ENCODE results near the gene PTPN9. TPM values are rescaled to one million over a fixed set of nuclear protein-coding genes. Genes with fewer than 3 reads are reported as not detected.
"Not testable (repeated sequence)": the region's sequence is repeated elsewhere in the genome, so short reads cannot be mapped to it uniquely, and the experiment has no call there.

Gene PTPN9
- total RNA-seq, 1 donor: 7.2 TPM

DNA sequence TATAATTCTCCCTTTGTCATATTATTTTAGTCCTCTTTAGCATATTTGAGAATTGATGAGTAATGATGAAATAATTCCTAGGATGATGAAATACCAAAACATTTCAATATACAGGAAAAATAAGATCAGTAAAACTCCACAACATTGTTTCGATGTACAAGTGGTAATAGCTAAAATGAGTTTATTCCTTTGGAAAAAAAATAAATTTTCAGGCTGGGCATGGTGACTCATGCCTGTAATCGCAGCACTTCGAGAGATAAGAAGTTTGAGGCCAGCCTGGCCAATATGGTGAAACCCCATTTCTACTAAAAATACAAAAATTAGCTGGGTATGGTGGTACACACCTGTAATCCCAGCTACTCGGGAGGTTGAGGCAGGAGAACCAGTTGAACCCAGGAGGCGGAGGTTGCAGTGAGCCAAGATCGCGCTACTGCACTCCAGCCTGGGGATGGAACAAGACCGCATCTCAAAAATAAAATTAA is 135.1 kb downstream of the PTPN9 start:
- H3K4me1 ChIP-seq (ENCODE audit: insufficient read depth, low read length): peaks cover 53% of the 10 kb centered on the region
- H3K4me3 ChIP-seq (ENCODE audit: low read length); H3K9me3 ChIP-seq (ENCODE audit: low read depth, low read length); H3K27me3 ChIP-seq (ENCODE audit: insufficient read depth, low read length): not testable (repeated sequence)

DNA sequence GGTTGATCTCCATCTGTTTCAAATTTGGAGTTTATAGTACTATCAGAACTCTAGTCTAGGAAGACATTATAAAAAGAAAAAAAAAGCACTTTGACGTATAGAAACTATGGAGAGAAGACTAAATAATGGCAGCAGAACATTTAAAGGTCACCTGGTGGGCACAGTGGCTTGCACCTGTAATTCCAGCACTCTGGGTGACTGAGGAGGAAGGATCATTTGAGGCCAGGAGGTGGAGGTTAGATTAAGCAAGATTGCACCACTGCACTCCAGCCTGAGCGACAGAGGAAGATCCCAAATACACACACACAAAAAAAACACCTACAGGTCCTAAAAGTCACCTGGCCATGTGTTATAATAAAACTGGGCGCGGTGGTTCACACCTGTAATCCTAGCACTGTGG is 141.4 kb downstream of the PTPN9 start:
- Histone ChIP-seq H3K27me3 (ENCODE audit: insufficient read depth, low read length) (no peaks in the 10 kb centered on the region), H3K9me3 (ENCODE audit: low read depth, low read length) (no peaks in the 10 kb centered on the region), H3K4me1 (ENCODE audit: insufficient read depth, low read length) (peaks cover 10% of the 10 kb centered on the region), H3K4me3 (ENCODE audit: low read length) (no peak overlapping the region)

DNA sequence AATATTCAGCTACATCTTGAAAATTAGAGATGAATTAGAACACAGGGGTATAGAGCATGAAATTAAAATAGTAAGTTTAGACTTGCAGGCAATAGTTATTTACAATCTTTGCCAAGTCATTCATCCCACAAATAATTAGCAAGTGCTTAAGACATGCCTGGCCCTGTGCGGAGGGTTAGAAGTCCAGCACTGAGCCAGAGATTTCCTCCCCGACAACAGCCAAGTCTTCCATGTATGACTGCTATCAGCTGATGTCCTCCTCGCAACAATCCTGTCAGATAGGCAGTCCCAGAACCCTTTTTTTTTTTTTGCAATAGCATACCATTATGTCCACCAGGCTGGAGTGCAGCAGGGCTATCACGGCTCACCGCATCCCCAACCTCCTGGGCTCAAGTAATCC is 142.2 kb downstream of the PTPN9 start:
- no peaks in the 10 kb centered on the region for H3K27me3 ChIP-seq (ENCODE audit: insufficient read depth, low read length)
- no peaks in the 10 kb centered on the region for H3K9me3 ChIP-seq (ENCODE audit: low read depth, low read length)
- peaks cover 10% of the 10 kb centered on the region for H3K4me1 ChIP-seq (ENCODE audit: insufficient read depth, low read length)
- H3K4me3 ChIP-seq (ENCODE audit: low read length): no peak overlapping the region

DNA sequence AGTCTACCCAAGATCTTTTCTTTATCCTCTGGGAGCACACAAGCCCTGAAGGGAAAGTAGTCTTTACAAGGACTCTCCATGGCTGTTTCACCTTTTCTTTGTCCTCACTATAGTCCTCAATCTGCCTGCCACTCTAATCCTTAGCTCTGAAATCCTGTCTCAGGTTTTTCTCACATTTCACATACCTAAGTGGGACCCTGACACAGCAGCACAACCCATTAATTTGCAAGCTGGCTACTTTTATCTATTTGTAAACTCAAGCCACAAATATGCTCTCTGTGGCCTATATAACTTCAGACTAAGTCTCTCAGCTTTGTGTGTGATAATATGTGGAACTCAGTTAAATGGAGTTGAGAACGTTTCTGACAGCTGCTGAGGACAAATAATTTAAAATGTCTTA is 147.4 kb downstream of the PTPN9 start:
- H3K4me3 ChIP-seq (ENCODE audit: low read length): no peak overlapping the region
- H3K9me3 ChIP-seq (ENCODE audit: low read depth, low read length): no peaks in the 10 kb centered on the region
- H3K4me1 ChIP-seq (ENCODE audit: insufficient read depth, low read length): peaks cover 4% of the 10 kb centered on the region
- H3K27me3 ChIP-seq (ENCODE audit: insufficient read depth, low read length): no peaks in the 10 kb centered on the region

DNA sequence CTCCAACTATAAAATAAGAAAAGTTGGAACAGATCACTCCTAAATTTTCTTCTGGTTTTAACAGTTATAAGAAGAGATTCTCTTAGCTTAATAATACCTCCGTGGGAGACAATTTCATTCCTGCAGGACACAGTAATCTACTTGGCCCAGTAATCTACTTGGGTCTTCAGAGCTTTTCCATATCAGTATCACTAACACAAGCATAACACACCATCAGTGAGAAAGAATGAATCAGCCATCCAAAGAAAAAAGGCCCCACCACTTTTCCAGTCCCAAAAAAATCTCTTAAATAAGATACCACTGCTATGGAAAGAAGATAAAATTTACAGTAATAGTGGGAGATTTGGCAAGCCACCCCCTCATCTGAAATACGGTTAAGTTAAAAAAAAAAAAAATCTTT is 147.8 kb downstream of the PTPN9 start:
- Histone ChIP-seq H3K4me3 (ENCODE audit: low read length) (no peak overlapping the region), H3K4me1 (ENCODE audit: insufficient read depth, low read length) (peaks cover 4% of the 10 kb centered on the region), H3K9me3 (ENCODE audit: low read depth, low read length) (no peaks in the 10 kb centered on the region), H3K27me3 (ENCODE audit: insufficient read depth, low read length) (no peaks in the 10 kb centered on the region)

DNA sequence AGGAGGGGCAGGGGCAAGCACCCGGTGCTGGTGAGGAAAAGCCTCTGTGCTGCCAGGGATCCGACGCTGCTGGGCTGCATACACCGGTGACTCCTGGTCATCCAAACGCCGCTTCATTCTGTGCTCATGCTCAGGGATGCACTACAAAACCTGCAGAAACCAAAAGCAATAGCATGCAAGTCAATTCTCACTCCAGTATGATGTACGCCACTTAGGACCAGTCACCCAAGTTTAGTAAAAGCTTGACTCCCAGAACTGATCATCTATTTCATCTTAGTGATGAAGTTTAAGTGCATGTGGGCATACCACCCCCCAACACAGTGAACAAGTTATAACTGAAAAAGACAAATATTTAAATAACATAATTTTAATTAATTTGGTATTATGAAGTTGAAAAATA is 148.9 kb downstream of the PTPN9 start:
- H3K9me3 ChIP-seq (ENCODE audit: low read depth, low read length): no peaks in the 10 kb centered on the region
- H3K4me1 ChIP-seq (ENCODE audit: insufficient read depth, low read length): peaks cover 4% of the 10 kb centered on the region
- no peak overlapping the region for H3K4me3 ChIP-seq (ENCODE audit: low read length)
- no peaks in the 10 kb centered on the region for H3K27me3 ChIP-seq (ENCODE audit: insufficient read depth, low read length)

DNA sequence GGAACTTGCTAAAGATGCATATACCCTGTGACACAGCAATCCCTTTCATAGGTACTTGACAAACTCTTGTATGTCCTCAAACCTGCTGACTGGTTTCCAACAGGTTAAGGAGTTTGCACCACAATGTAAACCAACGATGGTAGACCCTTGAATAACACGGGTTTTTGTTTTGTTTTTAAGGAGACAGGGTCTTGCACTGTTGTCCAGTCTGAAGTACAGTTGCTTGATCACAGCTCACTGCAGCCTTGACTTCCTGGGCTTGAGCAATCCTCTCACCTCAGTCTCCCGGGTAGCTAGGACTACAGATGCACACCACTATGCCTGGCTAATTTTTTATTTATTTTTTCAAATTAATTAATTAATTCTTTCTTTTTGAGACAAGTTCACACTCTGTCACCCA is 151.0 kb downstream of the PTPN9 start:
- Histone ChIP-seq H3K27me3 (ENCODE audit: insufficient read depth, low read length) (no peaks in the 10 kb centered on the region), H3K4me1 (ENCODE audit: insufficient read depth, low read length) (peaks cover 4% of the 10 kb centered on the region), H3K9me3 (ENCODE audit: low read depth, low read length) (no peaks in the 10 kb centered on the region), H3K4me3 (ENCODE audit: low read length) (no peak overlapping the region)

DNA sequence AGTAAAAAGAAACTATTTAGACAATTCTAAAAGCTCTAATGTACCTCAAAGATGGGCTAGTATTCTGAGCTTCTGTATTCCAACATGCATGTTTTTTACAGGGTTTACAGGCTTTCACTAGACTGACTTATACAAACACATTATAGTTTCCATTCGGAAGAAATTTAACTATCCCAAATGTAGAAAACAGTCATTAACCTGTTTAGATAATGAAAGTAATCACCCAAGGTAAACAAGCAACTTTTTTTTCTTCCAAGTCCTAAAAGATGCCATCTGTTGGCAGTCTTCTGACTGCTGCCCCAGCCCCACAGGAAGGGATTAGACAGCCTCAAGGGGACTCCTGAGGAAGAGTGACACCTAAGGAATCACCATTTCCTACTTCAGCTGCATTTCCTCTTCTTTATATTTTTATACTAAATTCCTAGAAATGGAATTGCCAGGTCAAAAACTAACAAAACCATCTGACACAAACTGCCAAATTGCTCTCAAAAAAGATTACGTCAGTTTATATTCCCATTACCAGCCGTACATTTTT is 153.1 kb downstream of the PTPN9 start:
- Histone ChIP-seq H3K9me3 (ENCODE audit: low read depth, low read length) (no peaks in the 10 kb centered on the region), H3K4me1 (ENCODE audit: insufficient read depth, low read length) (no peaks in the 10 kb centered on the region), H3K4me3 (ENCODE audit: low read length) (no peak overlapping the region), H3K27me3 (ENCODE audit: insufficient read depth, low read length) (no peaks in the 10 kb centered on the region)

DNA sequence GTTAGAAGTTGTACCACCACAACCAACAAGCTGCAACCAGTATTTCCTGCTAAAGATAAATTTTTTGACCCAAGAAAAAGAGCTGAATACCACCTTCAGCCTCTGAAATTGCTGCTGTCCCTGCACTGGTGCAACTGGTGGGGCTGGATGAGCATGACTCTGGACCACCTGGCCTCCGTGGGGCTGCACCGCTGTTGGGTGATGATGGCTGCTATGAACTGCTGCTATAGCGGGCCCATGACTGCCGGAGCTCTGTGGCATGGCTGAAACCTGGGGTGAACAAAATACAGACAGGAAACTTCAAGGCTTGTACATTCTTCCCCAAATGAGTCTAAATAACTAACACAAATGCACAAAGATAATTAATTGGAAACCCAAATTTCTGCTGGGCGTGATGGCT is 156.6 kb downstream of the PTPN9 start:
- Histone ChIP-seq H3K4me3 (ENCODE audit: low read length) (no peak overlapping the region), H3K27me3 (ENCODE audit: insufficient read depth, low read length) (no peaks in the 10 kb centered on the region), H3K9me3 (ENCODE audit: low read depth, low read length) (no peaks in the 10 kb centered on the region), H3K4me1 (ENCODE audit: insufficient read depth, low read length) (no peaks in the 10 kb centered on the region)

DNA sequence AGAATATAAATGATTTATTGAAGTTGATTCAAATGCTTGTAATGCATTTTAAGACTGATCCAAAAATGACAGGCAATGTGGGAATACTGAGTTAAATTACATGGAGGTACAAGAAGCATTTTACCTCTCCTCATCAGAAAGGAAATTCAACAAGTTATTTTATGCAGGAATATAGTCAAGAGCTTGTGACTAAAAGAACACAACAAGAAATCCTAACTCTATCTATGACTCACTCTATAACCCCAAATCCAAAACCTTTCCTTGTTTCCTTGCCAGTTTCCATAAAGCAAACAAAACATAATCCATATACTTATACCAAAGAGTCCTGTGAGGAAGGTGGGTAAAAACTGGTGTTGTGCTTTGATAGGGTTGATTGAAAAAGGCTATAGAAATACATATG is 158.4 kb downstream of the PTPN9 start:
- Histone ChIP-seq H3K4me3 (ENCODE audit: low read length) (no peak overlapping the region), H3K9me3 (ENCODE audit: low read depth, low read length) (no peaks in the 10 kb centered on the region)

DNA sequence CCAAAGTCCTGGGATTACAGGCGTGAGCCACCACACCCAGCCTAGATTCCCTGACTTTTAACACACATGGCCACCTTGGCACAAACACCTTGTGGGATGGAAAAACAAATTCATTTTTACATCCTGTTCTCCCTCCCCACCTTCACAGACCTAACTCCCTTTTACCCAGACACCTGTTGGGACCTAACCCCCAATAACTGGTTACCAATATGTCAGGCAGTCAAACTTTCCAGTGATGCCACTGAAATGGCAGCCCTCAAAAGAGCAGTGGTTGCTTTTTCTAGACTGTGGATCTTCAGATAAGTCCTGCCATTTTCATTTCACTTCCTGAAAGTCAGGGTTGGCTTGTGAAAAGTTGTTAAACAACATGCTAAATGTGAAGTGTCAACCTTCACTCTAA is 162.5 kb downstream of the PTPN9 start:
- Histone ChIP-seq H3K27me3 (ENCODE audit: insufficient read depth, low read length) (no peaks in the 10 kb centered on the region), H3K4me3 (ENCODE audit: low read length) (no peak overlapping the region), H3K4me1 (ENCODE audit: insufficient read depth, low read length) (no peaks in the 10 kb centered on the region), H3K9me3 (ENCODE audit: low read depth, low read length) (no peaks in the 10 kb centered on the region)

More for the DNA sequence above, 158.4 kb downstream of the PTPN9 start:
- Histone ChIP-seq H3K27me3 (ENCODE audit: insufficient read depth, low read length) (no peaks in the 10 kb centered on the region), H3K4me1 (ENCODE audit: insufficient read depth, low read length) (no peaks in the 10 kb centered on the region)

Other genes starting within 250 kb of the PTPN9 start
- gene COMMD4, start 243.3 kb downstream of the PTPN9 start, total RNA-seq: 8.9 TPM
- gene NEIL1, start 232.3 kb downstream of the PTPN9 start, total RNA-seq: 19.3 TPM
- gene MAN2C1, start 210.7 kb downstream of the PTPN9 start, total RNA-seq: 135 TPM
- gene SIN3A, start 127.6 kb downstream of the PTPN9 start, total RNA-seq: 100 TPM
- gene SNUPN, start 46.4 kb upstream of the PTPN9 start, total RNA-seq: 10.1 TPM
- gene IMP3, start 60.9 kb upstream of the PTPN9 start, total RNA-seq: 59.2 TPM
- gene SNX33, start 68.6 kb upstream of the PTPN9 start, total RNA-seq: 1.2 TPM
- under 0.01 TPM for gene CSPG4, start 133.5 kb upstream of the PTPN9 start, total RNA-seq

Data from mononuclear cell (primary cell).